SK-N-SH (cell line): Measurements from ENCODE around the gene IL4R. TPM values are rescaled to one million over a fixed set of nuclear protein-coding genes. Genes with fewer than 3 reads are reported as not detected.

Source experiments
- CTCF ChIA-PET: fragments of 300-600, 350-600 bp; formaldehyde crosslinking; extraction: SDS; loops from one replicate; lab custom pipeline; 2021; lab: Yijun Ruan, JAX
- POLR2A ChIA-PET: fragments of 350-600 bp; sonication (Branson Sonifier 250); formaldehyde crosslinking; extraction: SDS; loops from one replicate; lab custom pipeline; 2020; ENCODE audit warnings: antibody characterized with exemption, inconsistent platforms; lab: Yijun Ruan, JAX
- DNase-seq: peaks from one replicate; pipeline ENCODE4 v3.0.0; 2012
- H2AFZ ChIP-seq: fragments of 200-600 bp; sonication (generic); 2 replicates; pipeline ENCODE4 v1.8.1; 2016; ENCODE audit warnings: antibody characterized with exemption, mild to moderate bottlenecking, low read depth
- H3F3A ChIP-seq: fragments of 200-600 bp; sonication (generic); replicated peaks from 2 replicates; pipeline ENCODE3; 2016; ENCODE audit warnings: antibody characterized with exemption, mild to moderate bottlenecking; ENCODE audit not compliant: insufficient read depth
- H3K27ac ChIP-seq, 2 experiments: fragments of 200-500 bp in 1 of 2; fragments of 200-600 bp in 1 of 2; sonication (Bioruptor generic) in 1 of 2; sonication (generic), shearing (Covaris generic) in 1 of 2; 2 replicates each; pipeline versions ENCODE4 v1.5.1 to v1.6.1; 2014 to 2016; ENCODE audit warnings: low read depth in 2 of 2, inconsistent platforms in 1 of 2, low read length in 1 of 2, mild to moderate bottlenecking in 1 of 2, mixed read lengths in 1 of 2
- H3K27me3 ChIP-seq: fragments of 200-600 bp; sonication (generic), shearing (Covaris generic); 2 replicates; pipeline ENCODE4 v1.6.1; 2016; ENCODE audit warnings: mixed run types; ENCODE audit not compliant: insufficient read depth
- H3K36me3 ChIP-seq, 2 experiments: fragments of 200-500 bp in 1 of 2; fragments of 200-600 bp in 1 of 2; sonication (Bioruptor generic) in 1 of 2; sonication (generic) in 1 of 2; replicated peaks in 1 of 2; 2 replicates each; pipeline versions ENCODE3 to v1.5.1; 2014 to 2016; ENCODE audit warnings: low read length in 1 of 2, mild to moderate bottlenecking in 1 of 2; ENCODE audit not compliant: insufficient read depth in 2 of 2, control insufficient read depth in 1 of 2
- H3K4me1 ChIP-seq, 2 experiments: fragments of 200-500 bp in 1 of 2; fragments of 200-600 bp in 1 of 2; sonication (Bioruptor generic) in 1 of 2; sonication (generic), shearing (Covaris generic) in 1 of 2; 2 replicates each; pipeline versions ENCODE4 v1.5.1 to v1.6.1; 2014 to 2016; ENCODE audit warnings: low read depth in 1 of 2, low read length in 1 of 2, mixed run types in 1 of 2; ENCODE audit not compliant: insufficient read depth in 2 of 2, control insufficient read depth in 1 of 2
- H3K4me2 ChIP-seq: fragments of 200-600 bp; sonication (generic), shearing (Covaris generic); 2 replicates; pipeline ENCODE4 v1.6.1; 2017; ENCODE audit warnings: mixed run types
- H3K4me3 ChIP-seq, 2 experiments: fragments of 200-500 bp in 1 of 2; fragments of 200-600 bp in 1 of 2; sonication (Bioruptor generic) in 1 of 2; sonication (generic), shearing (Covaris generic) in 1 of 2; 2 replicates each; pipeline versions ENCODE4 v1.5.1 to v1.8.1; 2014 to 2016; ENCODE audit warnings: low read depth in 2 of 2, inconsistent platforms in 1 of 2, low read length in 1 of 2, mild to moderate bottlenecking in 1 of 2, mixed read lengths in 1 of 2, moderate library complexity in 1 of 2
- H3K79me2 ChIP-seq: fragments of 200-600 bp; sonication (generic); 2 replicates; pipeline ENCODE4 v1.8.1; 2017; ENCODE audit warnings: mild to moderate bottlenecking; ENCODE audit not compliant: insufficient read depth
- H3K9ac ChIP-seq: fragments of 200-600 bp; sonication (generic); 2 replicates; pipeline ENCODE4 v1.6.1; 2017; ENCODE audit warnings: mixed run types
- H3K9me2 ChIP-seq: fragments of 200-600 bp; sonication (generic); 2 replicates; pipeline ENCODE4 v1.6.1; 2017; ENCODE audit warnings: mixed run types
- H3K9me3 ChIP-seq: fragments of 200-600 bp; sonication (generic); 2 replicates; pipeline ENCODE4 v1.6.1; 2017; ENCODE audit warnings: mixed run types, mild to moderate bottlenecking, moderate library complexity
- H4K20me1 ChIP-seq: fragments of 200-600 bp; sonication (generic); 2 replicates; pipeline ENCODE4 v1.6.1; 2017; ENCODE audit warnings: mild to moderate bottlenecking, mixed run types; ENCODE audit not compliant: insufficient read depth
- ELF1 ChIP-seq: IDR thresholded peaks from 2 replicates; pipeline ENCODE4 v1.4.0; 2012
- EP300 ChIP-seq, 2 experiments: IDR thresholded peaks; 2 replicates each; pipeline versions ENCODE4 v1.4.0 to v1.6.1; 2012; ENCODE audit warnings: borderline replicate concordance in 1 of 2, low read depth in 1 of 2, low read length in 1 of 2
- FOSL2 ChIP-seq: IDR thresholded peaks from 2 replicates; pipeline ENCODE4 v1.4.0; 2012; ENCODE audit warnings: low read depth, mild to moderate bottlenecking, moderate library complexity, borderline replicate concordance
- FOXJ3 ChIP-seq: sonication (generic); formaldehyde crosslinking; IDR thresholded peaks from 2 replicates; pipeline ENCODE4 v1.5.1; 2020; ENCODE audit warnings: mild to moderate bottlenecking, missing genetic modification reagents
- GABPA ChIP-seq: IDR thresholded peaks from 2 replicates; pipeline ENCODE4 v1.4.0; 2012; ENCODE audit warnings: low read depth, mild to moderate bottlenecking
- MXI1 ChIP-seq: IDR thresholded peaks from 2 replicates; pipeline ENCODE4 v1.6.1; 2012; ENCODE audit warnings: mild to moderate bottlenecking, low read depth, low read length, improper control_type of control experiment
- REST ChIP-seq: IDR thresholded peaks from 2 replicates; pipeline ENCODE4 v1.6.1; 2012; ENCODE audit warnings: mild to moderate bottlenecking, low read depth, low read length, moderate library complexity
- SMC3 ChIP-seq: IDR thresholded peaks from 2 replicates; pipeline ENCODE4 v1.6.1; 2012; ENCODE audit warnings: low read depth, low read length, improper control_type of control experiment
- TAF1 ChIP-seq: IDR thresholded peaks from 2 replicates; pipeline ENCODE4 v1.6.1; 2012; ENCODE audit warnings: low read depth, mild to moderate bottlenecking, low read length, moderate library complexity, borderline replicate concordance
- TCF12 ChIP-seq: IDR thresholded peaks from 2 replicates; pipeline ENCODE4 v1.4.0; 2012
- USF1 ChIP-seq: IDR thresholded peaks from 2 replicates; pipeline ENCODE4 v1.4.0; 2012; ENCODE audit warnings: low read depth, borderline replicate concordance
- WGBS: methylation state at CpG from one replicate; pipeline ENCODE4 v1.1.6; 2017; ENCODE audit warnings: low lambda C conversion rate; 5-methylcytosine and 5-hydroxymethylcytosine counted together
- polyA plus RNA-seq, 3 experiments: library from polyadenylated mRNA; depleted of rRNA; stranded (reverse); fragments of >200 nt; gene quantifications; 2 replicates each; pipeline ENCODE4 v1.2.3, GENCODE V29; 2012
- TF ChIP-seq, protein P1 (sequence below): fragments of 150-350 bp; IDR thresholded peaks from 2 replicates; pipeline ENCODE4 v1.6.1; 2017; ENCODE audit warnings: antibody characterized with exemption, low read length, low read depth, borderline replicate concordance

IL4R gene
- polyA plus RNA-seq, 1 of the 3 experiments (the other 2 are of a cell fraction): 16.1 TPM

- H3K27me3 ChIP-seq: no peaks in the 10 kb centered on the region; the same call in 1 of the 2 replicates
- no peaks in the 10 kb centered on the region for H3K4me1 ChIP-seq
- H3K4me2 ChIP-seq: no peak overlapping the region
- no peak overlapping the region for H3K4me3 ChIP-seq
- H3K9ac ChIP-seq: no peak overlapping the region
- H2AFZ ChIP-seq: no peak overlapping the region
- H4K20me1 ChIP-seq: no peaks in the 10 kb centered on the region
- TF ChIP-seq EP300 (IDR thresholded peaks at IDR 0.05; ENCODE audit: borderline replicate concordance in 1 of 2, low read depth in 1 of 2, low read length in 1 of 2): no peak
- no peak for TF ChIP-seq USF1
- no peak for TF ChIP-seq FOSL2
- no peak for TF ChIP-seq TCF12
- TF ChIP-seq MXI1: no peak
- ChIA-PET CTCF (interaction anchor here (1.0 kb wide), 1 partner anchor 13 kb away, joined by 3 read pairs; no protein-coding TSS in a partner anchor), POLR2A (no interaction called here)
- H3K9me2 ChIP-seq: no peaks in the 10 kb centered on the region
- no peaks in the 10 kb centered on the region for H3F3A ChIP-seq
- no peak for DNase-seq
- H3K79me2 ChIP-seq: no peaks in the 10 kb centered on the region
- no peak overlapping the region for H3K27ac ChIP-seq
- no peaks in the 10 kb centered on the region for H3K9me3 ChIP-seq
- H3K36me3 ChIP-seq: no peaks in the 10 kb centered on the region
These were observed 67.5 kb downstream of the IL4R start for GRCh38 chr16:27381236-27381635.

- Histone ChIP-seq H3K9me2 (no peaks in the 10 kb centered on the region), H2AFZ (no peak overlapping the region), H3K9me3 (no peaks in the 10 kb centered on the region), H3K79me2 (no peaks in the 10 kb centered on the region), H3K9ac (no peak overlapping the region), H3K27me3 (no peaks in the 10 kb centered on the region; the same call in 1 of the 2 replicates), H3K36me3 (no peaks in the 10 kb centered on the region), H3K4me2 (no peak overlapping the region), H3K4me3 (no peak overlapping the region), H4K20me1 (no peaks in the 10 kb centered on the region), H3K27ac (no peak overlapping the region), H3F3A (no peaks in the 10 kb centered on the region)
- CTCF ChIA-PET: no interaction called here
- 29% methylated on average over 10 of the region's 10 CpGs for WGBS
- POLR2A ChIA-PET: no interaction called here
- no peak for DNase-seq
- TF ChIP-seq, protein P1, sequence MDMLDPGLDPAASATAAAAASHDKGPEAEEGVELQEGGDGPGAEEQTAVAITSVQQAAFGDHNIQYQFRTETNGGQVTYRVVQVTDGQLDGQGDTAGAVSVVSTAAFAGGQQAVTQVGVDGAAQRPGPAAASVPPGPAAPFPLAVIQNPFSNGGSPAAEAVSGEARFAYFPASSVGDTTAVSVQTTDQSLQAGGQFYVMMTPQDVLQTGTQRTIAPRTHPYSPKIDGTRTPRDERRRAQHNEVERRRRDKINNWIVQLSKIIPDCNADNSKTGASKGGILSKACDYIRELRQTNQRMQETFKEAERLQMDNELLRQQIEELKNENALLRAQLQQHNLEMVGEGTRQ: no peak
- TF ChIP-seq, all 33 proteins: peak for 0
- H3K4me1 ChIP-seq: no peaks in the 10 kb centered on the region
These were observed 68.4 kb downstream of the IL4R start for GRCh38 chr16:27381974-27382855.

- no peak for DNase-seq
- Histone ChIP-seq H2AFZ (no peak overlapping the region), H3K9me2 (no peaks in the 10 kb centered on the region), H4K20me1 (no peaks in the 10 kb centered on the region), H3F3A (no peaks in the 10 kb centered on the region), H3K4me1 (no peaks in the 10 kb centered on the region), H3K27me3 (no peaks in the 10 kb centered on the region; the same call in 1 of the 2 replicates), H3K4me3 (no peak overlapping the region), H3K9me3 (no peaks in the 10 kb centered on the region), H3K79me2 (no peaks in the 10 kb centered on the region), H3K27ac (no peak overlapping the region), H3K4me2 (no peak overlapping the region), H3K9ac (no peak overlapping the region), H3K36me3 (no peaks in the 10 kb centered on the region)
- ChIA-PET POLR2A (no interaction called here), CTCF (no interaction called here)
- WGBS: 28% methylated on average over 9 of the region's 15 CpGs
- TF ChIP-seq ELF1: no peak
- TF ChIP-seq, protein P1: no peak
- TF ChIP-seq MXI1: no peak
- no peak for TF ChIP-seq TAF1
- TF ChIP-seq GABPA: no peak
- TF ChIP-seq FOXJ3 (CRISPR knock-in tag): no peak
- no peak for TF ChIP-seq SMC3
- TF ChIP-seq FOSL2: no peak
- no peak for TF ChIP-seq REST
These were observed 69.9 kb downstream of the IL4R start for GRCh38 chr16:27383556-27384243.
